ENCODE results near the gene ZBTB7C.

ZBTB7C gene

GRCh38 chr18:48355276-48356115 is 53.7 kb downstream of the ZBTB7C start:
- Mint-ChIP-seq H3K4me1 (no peaks in the 10 kb centered on the region), H3K4me3 (no peak overlapping the region), H3K36me3 (no peaks in the 10 kb centered on the region), H3K9me3 (no peaks in the 10 kb centered on the region), H3K27ac (no peak overlapping the region)
- ATAC-seq (no peak), DNase-seq (ENCODE audit: low spot score in 2 of 2) (no peak)

- H3K4me1 Mint-ChIP-seq: no peaks in the 10 kb centered on the region
Measured at GRCh38 chr18:48354746-48355260, 54.4 kb downstream of the ZBTB7C start.

GRCh38 chr18:48352051-48352755 is 57.0 kb downstream of the ZBTB7C start:
- H3K9me3 Mint-ChIP-seq: no peaks in the 10 kb centered on the region
- no peak for ATAC-seq
- H3K4me1 Mint-ChIP-seq: no peaks in the 10 kb centered on the region
- DNase-seq (ENCODE audit: low spot score in 2 of 2): no peak
- no peak overlapping the region for H3K27ac Mint-ChIP-seq
- no peaks in the 10 kb centered on the region for H3K36me3 Mint-ChIP-seq
- no peak overlapping the region for H3K4me3 Mint-ChIP-seq

More at GRCh38 chr18:48354746-48355260, 54.4 kb downstream of the ZBTB7C start:
- H3K4me3 Mint-ChIP-seq: no peak overlapping the region
- DNase-seq (ENCODE audit: low spot score in 2 of 2) (no peak), ATAC-seq (no peak)
- H3K9me3 Mint-ChIP-seq: no peaks in the 10 kb centered on the region
- H3K36me3 Mint-ChIP-seq: no peaks in the 10 kb centered on the region
- no peak overlapping the region for H3K27ac Mint-ChIP-seq

GRCh38 chr18:48351216-48352050 is 57.8 kb downstream of the ZBTB7C start:
- DNase-seq (ENCODE audit: low spot score in 2 of 2) (no peak), ATAC-seq (no peak)
- Mint-ChIP-seq H3K36me3 (no peaks in the 10 kb centered on the region), H3K4me3 (no peak overlapping the region), H3K9me3 (no peaks in the 10 kb centered on the region), H3K27ac (no peak overlapping the region), H3K4me1 (no peaks in the 10 kb centered on the region)

- Mint-ChIP-seq H3K27ac (no peak overlapping the region), H3K9me3 (no peaks in the 10 kb centered on the region), H3K4me1 (no peaks in the 10 kb centered on the region), H3K4me3 (no peak overlapping the region), H3K36me3 (no peaks in the 10 kb centered on the region)
- DNase-seq (ENCODE audit: low spot score in 2 of 2): no peak
- ATAC-seq: no peak
Measured at GRCh38 chr18:48348739-48349138, 60.4 kb downstream of the ZBTB7C start.

GRCh38 chr18:48347756-48348326 is 61.3 kb downstream of the ZBTB7C start:
- H3K4me1 Mint-ChIP-seq: no peaks in the 10 kb centered on the region

GRCh38 chr18:48345596-48345995 is 63.6 kb downstream of the ZBTB7C start:
- Mint-ChIP-seq H3K36me3 (no peaks in the 10 kb centered on the region), H3K27ac (no peak overlapping the region), H3K4me3 (no peak overlapping the region), H3K9me3 (no peaks in the 10 kb centered on the region), H3K4me1 (no peaks in the 10 kb centered on the region)
- no peak for DNase-seq (ENCODE audit: low spot score in 2 of 2)
- ATAC-seq: no peak

More at GRCh38 chr18:48347756-48348326, 61.3 kb downstream of the ZBTB7C start:
- H3K27ac Mint-ChIP-seq: no peak overlapping the region
- H3K36me3 Mint-ChIP-seq: no peaks in the 10 kb centered on the region
- ATAC-seq (no peak), DNase-seq (ENCODE audit: low spot score in 2 of 2) (no peak)
- H3K9me3 Mint-ChIP-seq: no peaks in the 10 kb centered on the region
- no peak overlapping the region for H3K4me3 Mint-ChIP-seq

- no peak overlapping the region for H3K27ac Mint-ChIP-seq
- no peak for ATAC-seq
Measured at GRCh38 chr18:48342581-48342980, 66.6 kb downstream of the ZBTB7C start.

GRCh38 chr18:48342125-48342524 is 67.1 kb downstream of the ZBTB7C start:
- Mint-ChIP-seq H3K4me1 (no peaks in the 10 kb centered on the region), H3K36me3 (no peaks in the 10 kb centered on the region), H3K27ac (no peak overlapping the region), H3K9me3 (no peaks in the 10 kb centered on the region), H3K4me3 (no peak overlapping the region)
- ATAC-seq (no peak), DNase-seq (ENCODE audit: low spot score in 2 of 2) (no peak)

More at GRCh38 chr18:48342581-48342980, 66.6 kb downstream of the ZBTB7C start:
- Mint-ChIP-seq H3K9me3 (no peaks in the 10 kb centered on the region), H3K36me3 (no peaks in the 10 kb centered on the region), H3K4me1 (no peaks in the 10 kb centered on the region), H3K4me3 (no peak overlapping the region)
- no peak for DNase-seq (ENCODE audit: low spot score in 2 of 2)

- no peak overlapping the region for H3K4me3 Mint-ChIP-seq
- H3K36me3 Mint-ChIP-seq: no peaks in the 10 kb centered on the region
- DNase-seq (ENCODE audit: low spot score in 2 of 2): no peak
- H3K4me1 Mint-ChIP-seq: no peaks in the 10 kb centered on the region
- no peak overlapping the region for H3K27ac Mint-ChIP-seq
- H3K9me3 Mint-ChIP-seq: no peaks in the 10 kb centered on the region
- ATAC-seq: no peak
Measured at GRCh38 chr18:48340560-48340959, 68.6 kb downstream of the ZBTB7C start.

- Mint-ChIP-seq H3K4me3 (no peak overlapping the region), H3K36me3 (no peaks in the 10 kb centered on the region), H3K27ac (no peak overlapping the region), H3K9me3 (no peaks in the 10 kb centered on the region), H3K4me1 (no peaks in the 10 kb centered on the region)
- no peak for ATAC-seq
- DNase-seq (ENCODE audit: low spot score in 2 of 2): no peak
Measured at GRCh38 chr18:48339692-48340091, 69.5 kb downstream of the ZBTB7C start.

- H3K27ac Mint-ChIP-seq: no peak overlapping the region
- DNase-seq (ENCODE audit: low spot score in 2 of 2) (no peak), ATAC-seq (no peak)
- H3K9me3 Mint-ChIP-seq: no peaks in the 10 kb centered on the region
- H3K36me3 Mint-ChIP-seq: no peaks in the 10 kb centered on the region
- no peaks in the 10 kb centered on the region for H3K4me1 Mint-ChIP-seq
- no peak overlapping the region for H3K4me3 Mint-ChIP-seq
Measured at GRCh38 chr18:48338915-48339314, 70.3 kb downstream of the ZBTB7C start.

GRCh38 chr18:48337053-48337452 is 72.1 kb downstream of the ZBTB7C start:
- ATAC-seq (no peak), DNase-seq (ENCODE audit: low spot score in 2 of 2) (no peak)
- no peaks in the 10 kb centered on the region for H3K4me1 Mint-ChIP-seq
- no peaks in the 10 kb centered on the region for H3K9me3 Mint-ChIP-seq
- H3K4me3 Mint-ChIP-seq: no peak overlapping the region
- H3K36me3 Mint-ChIP-seq: no peaks in the 10 kb centered on the region
- no peak overlapping the region for H3K27ac Mint-ChIP-seq

GRCh38 chr18:48336332-48336731 is 72.9 kb downstream of the ZBTB7C start:
- ATAC-seq (no peak), DNase-seq (ENCODE audit: low spot score in 2 of 2) (no peak)
- Mint-ChIP-seq H3K4me1 (no peaks in the 10 kb centered on the region), H3K9me3 (no peaks in the 10 kb centered on the region), H3K36me3 (no peaks in the 10 kb centered on the region), H3K4me3 (no peak overlapping the region), H3K27ac (no peak overlapping the region)

- DNase-seq (ENCODE audit: low spot score in 2 of 2) (no peak), ATAC-seq (no peak)
- Mint-ChIP-seq H3K9me3 (no peaks in the 10 kb centered on the region), H3K4me1 (no peaks in the 10 kb centered on the region), H3K36me3 (no peaks in the 10 kb centered on the region), H3K4me3 (no peak overlapping the region), H3K27ac (no peak overlapping the region)
Measured at GRCh38 chr18:48335829-48336228, 73.4 kb downstream of the ZBTB7C start.

All from stimulated activated effector memory CD8-positive, alpha-beta T cell treated with anti-CD3 and anti-CD28 coated beads, Interleukin-12 subunit alpha, Interleukin-12 subunit beta, amount 100 ng/mL, for 72 hours (primary cell).